GM23248 (cell line): ENCODE measurements around the gene YBX1. TPM values are rescaled to one million over a fixed set of nuclear protein-coding genes. Genes with fewer than 3 reads are reported as not detected.

ENCODE experiments used
- DNase-seq: peaks from one replicate; pipeline ENCODE4 v3.0.0-alpha.2; 2015
- H2AFZ ChIP-seq: fragments of 200-600 bp; sonication (generic); 2 replicates; pipeline ENCODE4 v1.6.1; 2016; ENCODE audit warnings: antibody characterized with exemption
- H3F3A ChIP-seq: fragments of 200-600 bp; sonication (generic); 2 replicates; pipeline ENCODE4 v1.6.1; 2016; ENCODE audit warnings: mild to moderate bottlenecking, antibody characterized with exemption, mixed run types; ENCODE audit not compliant: insufficient read depth
- H3K27ac ChIP-seq: fragments of 200-600 bp; sonication (generic); 2 replicates; pipeline ENCODE4 v1.5.1; 2016; ENCODE audit warnings: mild to moderate bottlenecking
- H3K27me3 ChIP-seq: fragments of 200-600 bp; sonication (generic); replicated peaks from 2 replicates; pipeline ENCODE4 v1.6.1; 2016; ENCODE audit warnings: mild to moderate bottlenecking; ENCODE audit not compliant: insufficient read depth
- H3K36me3 ChIP-seq: fragments of 200-600 bp; sonication (generic); 2 replicates; pipeline ENCODE4 v1.6.1; 2016; ENCODE audit warnings: low read depth, mild to moderate bottlenecking
- H3K4me1 ChIP-seq: fragments of 200-600 bp; sonication (generic); 2 replicates; pipeline ENCODE4 v1.6.1; 2016; ENCODE audit warnings: mild to moderate bottlenecking; ENCODE audit not compliant: insufficient read depth
- H3K4me2 ChIP-seq: fragments of 200-600 bp; sonication (generic); one replicate; pipeline ENCODE4 v1.6.1; 2016; ENCODE audit warnings: mild to moderate bottlenecking; ENCODE audit not compliant: unreplicated experiment
- H3K4me3 ChIP-seq: fragments of 200-600 bp; sonication (generic); 2 replicates; pipeline ENCODE4 v1.5.1; 2016; ENCODE audit warnings: mild to moderate bottlenecking
- H3K79me2 ChIP-seq: fragments of 200-600 bp; sonication (generic); 2 replicates; pipeline ENCODE4 v1.6.1; 2016; ENCODE audit warnings: mild to moderate bottlenecking; ENCODE audit not compliant: insufficient read depth
- H3K9ac ChIP-seq: fragments of 200-600 bp; sonication (generic); 2 replicates; pipeline ENCODE4 v1.6.1; 2016; ENCODE audit warnings: mild to moderate bottlenecking
- H3K9me2 ChIP-seq: fragments of 200-600 bp; sonication (generic); 2 replicates; pipeline ENCODE4 v1.6.1; 2016; ENCODE audit warnings: mixed run types, mild to moderate bottlenecking, moderate library complexity; ENCODE audit not compliant: insufficient read depth
- H3K9me3 ChIP-seq: fragments of 200-600 bp; sonication (generic); one replicate; pipeline ENCODE4 v1.6.1; 2017; ENCODE audit warnings: low read depth
- H4K20me1 ChIP-seq: fragments of 200-600 bp; sonication (generic); 2 replicates; pipeline ENCODE4 v1.6.0; 2016; ENCODE audit not compliant: insufficient read depth
- EZH2 ChIP-seq: fragments of 200-600 bp; sonication (generic); IDR thresholded peaks from 2 replicates; pipeline ENCODE4 v1.6.1; 2018; ENCODE audit warnings: antibody characterized with exemption, mild to moderate bottlenecking; ENCODE audit not compliant: insufficient read depth, poor library complexity, severe bottlenecking
- EZH2phosphoT487 ChIP-seq: fragments of 200-600 bp; sonication (generic); IDR thresholded peaks from 2 replicates; pipeline ENCODE4 v1.6.1; 2018; ENCODE audit warnings: antibody characterized with exemption, moderate library complexity, mild to moderate bottlenecking, low read depth; ENCODE audit not compliant: insufficient read depth
- WGBS, 2 experiments: methylation state at CpG; one replicate each; pipeline ENCODE4 v1.1.6; 2015 to 2017; ENCODE audit warnings: low lambda C conversion rate in 2 of 2, low coverage in 1 of 2; ENCODE audit errors: missing lambda C conversion rate in 2 of 2; 5-methylcytosine and 5-hydroxymethylcytosine counted together
- in situ Hi-C: fragments of 300-500 bp; cut with MboI; formaldehyde crosslinking; loops from 2 replicates; pipeline ENCODE4 v1.15.0; 2020
- polyA plus RNA-seq: library from polyadenylated mRNA; unstranded; fragments of >200 nt; fragmentation: Nextera tagmentation; extraction: Ambion mirVana; gene quantifications from 2 replicates; pipeline ENCODE4 v1.2.1, GENCODE V29; 2016
- total RNA-seq: library from RNA; depleted of rRNA; stranded (reverse); fragments of >200 nt; shearing (Covaris generic); gene quantifications from 2 replicates; pipeline ENCODE4 v1.2.3, GENCODE V29; 2014

YBX1 gene
- total and polyA plus RNA-seq, 2 experiments from 2014 or later, result 480 to 762 TPM

DNA sequence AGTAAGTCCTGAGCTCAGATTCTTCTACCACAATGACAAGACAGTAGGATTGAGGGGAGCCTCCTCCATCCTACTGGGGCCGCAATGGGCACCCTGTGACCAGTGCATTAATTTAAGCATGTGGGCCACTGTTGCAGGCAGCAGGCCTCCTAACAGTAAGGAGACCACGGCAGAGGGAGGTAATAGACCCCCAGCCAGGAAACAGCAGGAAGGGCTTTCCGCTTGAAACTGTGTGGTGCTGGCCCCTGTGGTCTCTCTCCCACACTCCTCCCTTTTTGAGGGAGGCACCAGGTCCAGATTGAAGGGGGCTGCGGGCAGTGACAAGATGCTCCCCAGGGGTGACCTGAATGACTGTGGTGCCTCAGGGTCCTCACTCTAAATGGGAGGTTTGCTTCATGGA, 59.5 kb downstream of the YBX1 start:
- H3K4me3 ChIP-seq, result no peak overlapping the region
- TF ChIP-seq EZH2phosphoT487 (no peak), EZH2 (no peak)
- no peak overlapping the region for H3K27ac ChIP-seq
- no peaks in the 10 kb centered on the region for H3K9me3 ChIP-seq
- no peak for DNase-seq
- H3K36me3 ChIP-seq, result peaks cover 8% of the 10 kb centered on the region
- H3K27me3 ChIP-seq, result no peaks in the 10 kb centered on the region
- H3K9ac ChIP-seq, result no peak overlapping the region
- no peak overlapping the region for H3K4me2 ChIP-seq
- 86 to 88% methylated on average over 4 of the region's 4 CpGs for WGBS, 2 experiments
- no peak overlapping the region for H2AFZ ChIP-seq
- H3K79me2 ChIP-seq, result no peaks in the 10 kb centered on the region
- in situ Hi-C loops, result no loop called here
- H3K4me1 ChIP-seq, result no peaks in the 10 kb centered on the region
- no peaks in the 10 kb centered on the region for H3K9me2 ChIP-seq
- no peaks in the 10 kb centered on the region for H4K20me1 ChIP-seq
- H3F3A ChIP-seq, result peaks cover 15% of the 10 kb centered on the region

DNA sequence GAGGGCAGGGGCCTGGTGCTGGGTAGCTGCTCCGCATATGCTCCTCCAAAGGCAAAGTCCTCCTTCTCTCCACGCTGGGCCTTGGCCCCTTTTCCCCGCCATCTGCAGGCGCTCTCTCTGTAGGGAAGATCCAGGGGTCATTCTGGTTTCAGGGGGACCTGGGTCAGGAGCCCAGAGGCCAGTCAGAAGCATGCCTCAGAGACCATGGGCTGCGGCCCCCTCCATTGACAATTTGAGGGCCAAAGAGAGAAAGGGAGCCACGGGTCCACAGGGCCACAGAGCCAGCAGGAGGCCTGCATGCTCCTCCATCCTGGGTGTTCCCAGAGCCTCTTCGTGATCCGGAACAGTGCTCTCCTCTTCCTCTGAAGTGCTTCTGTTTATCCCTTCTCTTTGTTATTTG, 59.9 kb downstream of the YBX1 start:
- H3K27me3 ChIP-seq, result no peaks in the 10 kb centered on the region
- no peak overlapping the region for H3K27ac ChIP-seq
- H3K36me3 ChIP-seq, result peaks cover 8% of the 10 kb centered on the region
- H3K9ac ChIP-seq, result no peak overlapping the region
- no peaks in the 10 kb centered on the region for H4K20me1 ChIP-seq
- no peaks in the 10 kb centered on the region for H3K9me2 ChIP-seq
- no peak overlapping the region for H3K4me2 ChIP-seq
- no peak overlapping the region for H2AFZ ChIP-seq
- no peak overlapping the region for H3K4me3 ChIP-seq
- no peaks in the 10 kb centered on the region for H3K4me1 ChIP-seq
- in situ Hi-C loops, result no loop called here
- 77 to 84% methylated on average over 8 of the region's 8 CpGs for WGBS, 2 experiments
- H3K79me2 ChIP-seq, result no peaks in the 10 kb centered on the region
- H3F3A ChIP-seq, result peaks cover 15% of the 10 kb centered on the region
- H3K9me3 ChIP-seq, result no peaks in the 10 kb centered on the region
- DNase-seq, result no peak
- TF ChIP-seq EZH2phosphoT487 (no peak), EZH2 (no peak)

DNA sequence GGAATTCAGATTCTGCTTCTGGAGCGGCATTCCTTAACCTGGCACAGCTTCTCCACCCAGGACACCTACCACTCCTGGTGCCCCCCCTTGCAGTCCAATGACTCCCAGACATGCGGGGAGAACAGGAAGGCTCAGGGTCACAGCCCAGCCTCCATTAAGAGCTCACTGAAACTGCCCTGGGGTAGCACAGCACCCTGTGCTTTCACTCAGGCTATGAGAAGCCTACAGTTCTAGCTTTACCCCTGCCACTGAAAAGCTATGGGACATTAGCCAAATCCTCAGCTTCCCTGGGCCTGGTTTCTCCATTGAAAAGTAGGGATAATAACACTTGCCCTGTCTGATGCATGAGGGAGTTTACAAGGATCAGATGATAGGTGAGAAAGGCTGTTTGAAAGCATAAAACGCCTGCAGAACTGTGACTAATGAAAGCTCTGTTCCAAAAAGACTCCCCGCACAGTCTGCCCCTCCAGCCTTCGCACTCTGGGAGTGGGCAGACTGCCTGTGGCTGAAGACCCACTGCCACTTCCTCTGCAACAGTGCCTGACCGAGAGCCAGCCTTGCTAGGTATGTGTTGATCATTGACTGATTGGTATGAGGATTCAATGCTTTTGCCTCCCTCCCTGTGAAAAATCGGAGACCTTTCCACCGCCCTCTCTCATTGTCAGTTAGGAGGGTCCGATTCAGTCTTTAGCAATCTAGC, 60.5 kb downstream of the YBX1 start:
- in situ Hi-C loops, result no loop called here

DNA sequence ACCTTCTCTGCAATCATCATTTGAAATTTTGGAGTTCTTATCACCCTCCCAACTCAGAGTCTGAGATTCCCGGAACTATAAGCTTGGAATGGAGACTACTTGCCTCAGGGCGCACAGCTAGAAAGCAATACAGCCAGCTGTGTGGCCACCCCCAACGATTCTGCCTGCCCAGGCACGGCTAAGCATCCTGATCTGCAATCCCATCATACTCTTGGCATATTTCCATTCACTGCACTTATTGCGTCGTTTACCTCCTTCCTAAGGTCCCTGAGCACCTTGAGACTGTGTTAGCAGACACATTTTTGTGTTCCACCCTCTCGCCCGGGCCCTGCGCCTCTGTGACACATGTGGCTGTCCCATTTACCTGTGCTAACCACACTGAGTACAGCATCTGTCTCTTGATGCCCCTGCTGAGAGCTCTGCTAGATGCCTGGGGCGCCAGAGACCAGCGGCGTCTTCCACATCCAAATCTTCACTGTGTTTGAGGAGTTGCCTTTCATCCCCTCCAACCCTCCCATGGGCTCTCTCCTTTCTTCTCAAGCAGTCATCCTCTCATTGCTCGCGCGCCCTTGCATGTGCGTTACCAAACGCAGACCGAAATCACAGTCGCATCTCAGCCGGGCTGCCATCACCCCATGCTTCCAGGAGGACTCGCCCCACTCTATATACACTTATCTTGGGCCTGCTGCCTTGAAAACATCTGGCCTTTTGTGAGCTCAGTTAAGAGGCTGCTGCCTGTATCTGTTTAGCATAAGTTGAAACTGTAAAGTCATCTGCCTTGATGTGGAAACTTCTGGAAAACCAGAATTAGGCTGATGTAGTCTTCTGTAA, 61.3 kb downstream of the YBX1 start:
- peak; percentile 14 for DNase-seq
- no peaks in the 10 kb centered on the region for H3K9me3 ChIP-seq
- no peak overlapping the region for H3K4me2 ChIP-seq
- H3K27ac ChIP-seq, result no peak overlapping the region
- no peaks in the 10 kb centered on the region for H3K9me2 ChIP-seq
- in situ Hi-C loops, result no loop called here
- no peaks in the 10 kb centered on the region for H3K4me1 ChIP-seq
- H3K36me3 ChIP-seq, result peaks cover 8% of the 10 kb centered on the region
- no peak overlapping the region for H3K9ac ChIP-seq
- H2AFZ ChIP-seq, result no peak overlapping the region
- no peaks in the 10 kb centered on the region for H3K27me3 ChIP-seq
- WGBS, 2 experiments, result 76 to 79% methylated on average over 21 of the region's 21 CpGs
- no peak overlapping the region for H3K4me3 ChIP-seq
- TF ChIP-seq EZH2 (no peak), EZH2phosphoT487 (no peak)
- no peaks in the 10 kb centered on the region for H3K79me2 ChIP-seq
- H4K20me1 ChIP-seq, result no peaks in the 10 kb centered on the region
- H3F3A ChIP-seq, result peaks cover 15% of the 10 kb centered on the region

More for the DNA sequence above, 60.5 kb downstream of the YBX1 start:
- Histone ChIP-seq H3K36me3 (peaks cover 8% of the 10 kb centered on the region), H3K27ac (no peak overlapping the region), H2AFZ (no peak overlapping the region), H3K79me2 (no peaks in the 10 kb centered on the region), H3K4me2 (no peak overlapping the region), H3K4me1 (no peaks in the 10 kb centered on the region), H3K4me3 (no peak overlapping the region), H3F3A (peaks cover 15% of the 10 kb centered on the region), H3K9me2 (no peaks in the 10 kb centered on the region), H3K9ac (no peak overlapping the region), H3K27me3 (no peaks in the 10 kb centered on the region), H3K9me3 (no peaks in the 10 kb centered on the region), H4K20me1 (no peaks in the 10 kb centered on the region)
- DNase-seq, result no peak
- WGBS, 2 experiments, result 89 to 91% methylated on average over 9 of the region's 9 CpGs
- TF ChIP-seq EZH2, result no peak
- TF ChIP-seq EZH2phosphoT487, result no peak
